Keratinocyte (primary cell): ENCODE data around the gene USP9X.

Source experiments
- EZH2 ChIP-seq: IDR thresholded peaks from one replicate; pipeline ENCODE4 v1.6.1; 2012; ENCODE audit warnings: inconsistent platforms, mild to moderate bottlenecking, low read length, moderate library complexity
- TF ChIP-seq, protein P1 (sequence below), 3 experiments: IDR thresholded peaks in 1 of 3; conservative IDR thresholded peaks in 1 of 3; optimal IDR thresholded peaks in 1 of 3; 2 replicates in 2 of 3; 3 replicates in 1 of 3; pipeline versions ENCODE3 to v1.5.1; 2011; ENCODE audit warnings: low read length in 3 of 3, mild to moderate bottlenecking in 3 of 3, moderate library complexity in 2 of 3, control low read depth in 1 of 3, inconsistent platforms in 1 of 3; ENCODE audit not compliant: insufficient read depth in 2 of 3; ENCODE audit errors: extremely low read depth in 1 of 3

DNA sequence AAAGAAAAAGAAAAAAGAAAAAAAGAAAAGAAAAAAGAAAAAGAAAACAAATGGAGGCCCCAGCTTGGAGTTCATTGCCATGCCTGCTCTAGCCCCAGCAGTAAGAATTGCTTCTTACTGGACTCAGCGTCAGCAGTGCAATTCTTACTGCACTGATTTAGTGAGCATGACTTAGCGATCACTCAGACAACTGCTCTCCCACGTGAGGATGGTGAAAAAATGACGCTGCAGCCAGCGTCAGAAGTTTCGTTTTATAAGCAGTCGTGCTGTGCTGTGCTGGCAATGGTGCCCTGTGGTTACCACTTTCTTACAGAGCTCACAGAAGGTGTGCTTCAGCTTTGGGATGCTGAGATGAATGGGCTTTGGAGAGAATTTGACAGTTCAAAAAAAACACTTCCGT lies 180.4 kb downstream of the USP9X start:
- TF ChIP-seq, protein P1, sequence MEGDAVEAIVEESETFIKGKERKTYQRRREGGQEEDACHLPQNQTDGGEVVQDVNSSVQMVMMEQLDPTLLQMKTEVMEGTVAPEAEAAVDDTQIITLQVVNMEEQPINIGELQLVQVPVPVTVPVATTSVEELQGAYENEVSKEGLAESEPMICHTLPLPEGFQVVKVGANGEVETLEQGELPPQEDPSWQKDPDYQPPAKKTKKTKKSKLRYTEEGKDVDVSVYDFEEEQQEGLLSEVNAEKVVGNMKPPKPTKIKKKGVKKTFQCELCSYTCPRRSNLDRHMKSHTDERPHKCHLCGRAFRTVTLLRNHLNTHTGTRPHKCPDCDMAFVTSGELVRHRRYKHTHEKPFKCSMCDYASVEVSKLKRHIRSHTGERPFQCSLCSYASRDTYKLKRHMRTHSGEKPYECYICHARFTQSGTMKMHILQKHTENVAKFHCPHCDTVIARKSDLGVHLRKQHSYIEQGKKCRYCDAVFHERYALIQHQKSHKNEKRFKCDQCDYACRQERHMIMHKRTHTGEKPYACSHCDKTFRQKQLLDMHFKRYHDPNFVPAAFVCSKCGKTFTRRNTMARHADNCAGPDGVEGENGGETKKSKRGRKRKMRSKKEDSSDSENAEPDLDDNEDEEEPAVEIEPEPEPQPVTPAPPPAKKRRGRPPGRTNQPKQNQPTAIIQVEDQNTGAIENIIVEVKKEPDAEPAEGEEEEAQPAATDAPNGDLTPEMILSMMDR (optimal IDR thresholded peaks at IDR 0.05 in 1 of 3, IDR thresholded peaks at IDR 0.05 in 1 of 3, conservative IDR thresholded peaks at IDR 0.05 in 1 of 3; ENCODE audit: extremely low read depth in 1 of 3, insufficient read depth in 2 of 3, low read length in 3 of 3) = no peak
- no peak for TF ChIP-seq EZH2
